ENCODE results near the gene LRRC3.

The LRRC3 gene

GRCh38 chr21:44459712-44460440, 4.6 kb downstream of the LRRC3 start:
- H3K4me3 ChIP-seq (ENCODE audit: low read length) = no peak overlapping the region
- no peak overlapping the region for H3K27ac ChIP-seq (ENCODE audit: low read depth, low read length)
- no peaks in the 10 kb centered on the region for H3K27me3 ChIP-seq (ENCODE audit: control insufficient read depth, insufficient read depth, low read length)
- H3K4me1 ChIP-seq (ENCODE audit: control insufficient read depth, insufficient read depth, low read length) = no peaks in the 10 kb centered on the region
- no peaks in the 10 kb centered on the region for H3K36me3 ChIP-seq (ENCODE audit: control insufficient read depth, insufficient read depth, low read length)
- no peak overlapping the region for H3K9ac ChIP-seq (ENCODE audit: low read length)

GRCh38 chr21:44460441-44460755, 5.1 kb downstream of the LRRC3 start:
- Histone ChIP-seq H3K36me3 (ENCODE audit: control insufficient read depth, insufficient read depth, low read length) (no peaks in the 10 kb centered on the region), H3K4me1 (ENCODE audit: control insufficient read depth, insufficient read depth, low read length) (no peaks in the 10 kb centered on the region), H3K9ac (ENCODE audit: low read length) (no peak overlapping the region), H3K4me3 (ENCODE audit: low read length) (no peak overlapping the region), H3K27ac (ENCODE audit: low read depth, low read length) (no peak overlapping the region), H3K27me3 (ENCODE audit: control insufficient read depth, insufficient read depth, low read length) (no peaks in the 10 kb centered on the region)

GRCh38 chr21:44461005-44461404, 5.7 kb downstream of the LRRC3 start:
- Histone ChIP-seq H3K4me1 (ENCODE audit: control insufficient read depth, insufficient read depth, low read length) (no peaks in the 10 kb centered on the region), H3K4me3 (ENCODE audit: low read length) (no peak overlapping the region), H3K9ac (ENCODE audit: low read length) (no peak overlapping the region), H3K36me3 (ENCODE audit: control insufficient read depth, insufficient read depth, low read length) (no peaks in the 10 kb centered on the region), H3K27ac (ENCODE audit: low read depth, low read length) (no peak overlapping the region), H3K27me3 (ENCODE audit: control insufficient read depth, insufficient read depth, low read length) (no peaks in the 10 kb centered on the region)

DNA sequence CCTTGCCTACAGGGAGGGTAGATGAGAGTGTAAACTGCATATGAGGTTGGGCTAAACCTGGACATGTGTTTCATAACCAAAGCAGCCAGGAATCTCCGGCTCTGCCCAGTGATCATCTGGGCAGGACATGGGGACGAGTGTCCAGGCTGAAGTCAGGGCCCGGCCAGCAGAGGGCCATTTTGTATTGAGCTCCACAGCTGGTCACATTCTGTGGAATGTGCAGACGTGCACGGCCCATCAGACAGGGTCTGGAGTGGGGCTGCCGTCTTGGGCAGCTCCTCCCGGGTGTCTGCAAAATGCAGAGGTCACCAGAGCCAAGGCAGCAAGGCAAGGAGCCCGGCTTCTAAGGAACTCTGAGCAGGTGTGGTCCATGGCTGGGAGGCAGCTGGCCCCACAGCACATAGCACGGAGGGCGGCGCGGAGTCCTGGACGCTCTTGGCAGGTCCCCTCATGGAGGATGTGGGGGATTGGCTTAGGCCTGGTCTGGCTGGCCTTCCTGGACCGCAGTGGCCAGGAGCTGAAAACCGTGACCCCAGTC, 6.2 kb downstream of the LRRC3 start:
- H3K27me3 ChIP-seq (ENCODE audit: control insufficient read depth, insufficient read depth, low read length) = no peaks in the 10 kb centered on the region
- H3K4me3 ChIP-seq (ENCODE audit: low read length) = no peak overlapping the region
- H3K9ac ChIP-seq (ENCODE audit: low read length) = no peak overlapping the region
- no peak overlapping the region for H3K27ac ChIP-seq (ENCODE audit: low read depth, low read length)
- no peaks in the 10 kb centered on the region for H3K4me1 ChIP-seq (ENCODE audit: control insufficient read depth, insufficient read depth, low read length)
- H3K36me3 ChIP-seq (ENCODE audit: control insufficient read depth, insufficient read depth, low read length) = no peaks in the 10 kb centered on the region

- Histone ChIP-seq H3K27ac (ENCODE audit: low read depth, low read length) (no peak overlapping the region), H3K9ac (ENCODE audit: low read length) (no peak overlapping the region), H3K4me1 (ENCODE audit: control insufficient read depth, insufficient read depth, low read length) (no peaks in the 10 kb centered on the region), H3K36me3 (ENCODE audit: control insufficient read depth, insufficient read depth, low read length) (no peaks in the 10 kb centered on the region), H3K4me3 (ENCODE audit: low read length) (no peak overlapping the region), H3K27me3 (ENCODE audit: control insufficient read depth, insufficient read depth, low read length) (no peaks in the 10 kb centered on the region)
Measured at GRCh38 chr21:44462086-44462833, 7.0 kb downstream of the LRRC3 start.

DNA sequence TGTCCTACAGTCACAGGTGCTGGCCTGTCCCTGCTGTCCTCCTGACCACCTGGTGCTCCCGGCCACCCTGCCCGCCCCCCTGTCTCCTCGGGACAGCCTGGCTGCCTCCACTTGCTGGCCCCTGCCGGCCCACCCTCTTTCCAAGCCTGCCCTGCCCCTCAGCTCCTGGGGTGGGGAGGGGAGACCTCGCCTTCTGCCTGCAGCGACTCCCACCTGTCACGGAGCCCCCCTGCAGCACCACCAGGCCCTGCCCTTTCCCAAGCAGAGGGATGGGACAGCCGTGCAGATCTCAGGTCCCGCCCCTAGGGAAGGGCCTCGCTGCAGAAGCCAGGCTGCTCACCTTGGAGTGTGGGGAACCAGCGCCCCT, 7.5 kb downstream of the LRRC3 start:
- Histone ChIP-seq H3K36me3 (ENCODE audit: control insufficient read depth, insufficient read depth, low read length) (no peaks in the 10 kb centered on the region), H3K4me1 (ENCODE audit: control insufficient read depth, insufficient read depth, low read length) (no peaks in the 10 kb centered on the region), H3K9ac (ENCODE audit: low read length) (no peak overlapping the region), H3K4me3 (ENCODE audit: low read length) (no peak overlapping the region), H3K27ac (ENCODE audit: low read depth, low read length) (no peak overlapping the region), H3K27me3 (ENCODE audit: control insufficient read depth, insufficient read depth, low read length) (no peaks in the 10 kb centered on the region)

DNA sequence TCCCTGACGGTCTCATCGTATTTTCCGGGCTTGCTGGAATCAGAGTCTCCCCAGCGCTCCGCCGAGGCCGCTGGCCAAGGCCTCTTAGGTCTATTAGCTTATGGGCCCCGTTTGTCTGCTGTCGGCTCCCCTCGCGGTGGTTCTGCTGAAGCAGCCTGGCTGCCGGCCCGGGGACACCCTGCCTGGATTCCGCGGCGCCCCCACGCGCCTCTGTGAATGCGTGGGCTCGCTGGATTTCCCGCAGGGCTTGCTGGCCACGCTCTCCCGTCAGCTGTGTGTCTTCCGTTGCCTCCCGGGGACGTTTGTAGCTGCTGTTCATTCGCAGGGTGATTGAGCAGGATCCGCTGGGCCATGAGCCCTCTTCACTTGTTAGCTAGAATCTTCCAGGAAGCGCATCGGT, 8.4 kb downstream of the LRRC3 start:
- Histone ChIP-seq H3K27ac (ENCODE audit: low read depth, low read length) (no peak overlapping the region), H3K9ac (ENCODE audit: low read length) (no peak overlapping the region), H3K36me3 (ENCODE audit: control insufficient read depth, insufficient read depth, low read length) (no peaks in the 10 kb centered on the region), H3K4me3 (ENCODE audit: low read length) (no peak overlapping the region), H3K27me3 (ENCODE audit: control insufficient read depth, insufficient read depth, low read length) (no peaks in the 10 kb centered on the region), H3K4me1 (ENCODE audit: control insufficient read depth, insufficient read depth, low read length) (no peaks in the 10 kb centered on the region)

DNA sequence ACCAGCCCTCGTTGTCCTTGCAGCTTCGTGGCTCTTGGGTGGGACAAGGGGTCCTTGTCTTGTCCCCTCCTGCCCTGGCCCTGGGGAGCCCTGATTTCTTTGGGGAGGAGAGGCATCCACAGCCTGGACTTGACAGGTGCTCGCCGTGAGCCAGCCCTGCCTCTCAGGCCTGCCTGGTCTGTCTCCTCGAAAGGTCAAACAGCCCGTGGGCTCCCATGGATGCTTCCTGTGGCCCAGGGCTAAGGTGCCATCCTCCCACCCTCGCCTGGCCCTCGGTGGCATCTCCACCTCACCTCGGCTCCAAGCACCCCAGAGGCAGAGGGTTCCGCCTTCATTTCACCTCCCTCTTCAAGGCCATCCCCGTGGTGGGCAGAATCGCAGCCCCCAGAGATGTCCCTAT, 9.0 kb downstream of the LRRC3 start:
- H3K4me1 ChIP-seq (ENCODE audit: control insufficient read depth, insufficient read depth, low read length) = no peaks in the 10 kb centered on the region
- H3K9ac ChIP-seq (ENCODE audit: low read length) = no peak overlapping the region
- no peaks in the 10 kb centered on the region for H3K27me3 ChIP-seq (ENCODE audit: control insufficient read depth, insufficient read depth, low read length)
- H3K27ac ChIP-seq (ENCODE audit: low read depth, low read length) = no peak overlapping the region
- H3K36me3 ChIP-seq (ENCODE audit: control insufficient read depth, insufficient read depth, low read length) = no peaks in the 10 kb centered on the region
- H3K4me3 ChIP-seq (ENCODE audit: low read length) = no peak overlapping the region

DNA sequence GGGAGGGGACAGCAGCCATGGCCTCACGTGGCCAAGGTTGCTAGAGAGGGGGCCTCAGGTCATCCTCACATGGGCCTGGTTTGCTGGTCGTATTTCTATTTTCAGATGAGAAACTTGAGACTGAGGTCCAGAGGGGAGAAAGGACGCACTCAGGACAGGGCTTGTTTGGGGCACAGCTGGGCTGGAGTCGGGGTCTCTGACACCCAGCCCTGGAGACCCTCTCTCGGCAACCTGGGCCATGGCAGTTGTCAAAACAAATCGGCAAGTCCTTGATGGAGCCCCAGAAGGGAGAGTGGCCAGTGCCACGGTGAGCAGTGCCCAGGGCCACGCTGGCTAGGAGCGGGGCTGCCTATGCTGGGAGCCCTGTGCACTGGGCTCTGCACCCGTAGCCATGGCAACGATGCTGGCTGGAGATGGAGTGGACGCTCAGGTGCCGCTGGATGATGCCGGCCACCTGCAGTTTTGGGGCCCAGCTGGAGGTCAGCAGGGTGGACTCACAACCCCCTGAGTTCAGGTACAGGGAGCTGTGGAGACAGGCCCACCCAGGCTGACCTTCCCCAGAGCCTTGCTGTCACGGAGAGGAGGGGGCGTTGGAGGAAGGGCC, 11.1 kb downstream of the LRRC3 start:
- Histone ChIP-seq H3K27me3 (ENCODE audit: control insufficient read depth, insufficient read depth, low read length) (no peaks in the 10 kb centered on the region), H3K27ac (ENCODE audit: low read depth, low read length) (no peak overlapping the region), H3K4me3 (ENCODE audit: low read length) (no peak overlapping the region), H3K4me1 (ENCODE audit: control insufficient read depth, insufficient read depth, low read length) (no peaks in the 10 kb centered on the region), H3K36me3 (ENCODE audit: control insufficient read depth, insufficient read depth, low read length) (no peaks in the 10 kb centered on the region), H3K9ac (ENCODE audit: low read length) (no peak overlapping the region)

DNA sequence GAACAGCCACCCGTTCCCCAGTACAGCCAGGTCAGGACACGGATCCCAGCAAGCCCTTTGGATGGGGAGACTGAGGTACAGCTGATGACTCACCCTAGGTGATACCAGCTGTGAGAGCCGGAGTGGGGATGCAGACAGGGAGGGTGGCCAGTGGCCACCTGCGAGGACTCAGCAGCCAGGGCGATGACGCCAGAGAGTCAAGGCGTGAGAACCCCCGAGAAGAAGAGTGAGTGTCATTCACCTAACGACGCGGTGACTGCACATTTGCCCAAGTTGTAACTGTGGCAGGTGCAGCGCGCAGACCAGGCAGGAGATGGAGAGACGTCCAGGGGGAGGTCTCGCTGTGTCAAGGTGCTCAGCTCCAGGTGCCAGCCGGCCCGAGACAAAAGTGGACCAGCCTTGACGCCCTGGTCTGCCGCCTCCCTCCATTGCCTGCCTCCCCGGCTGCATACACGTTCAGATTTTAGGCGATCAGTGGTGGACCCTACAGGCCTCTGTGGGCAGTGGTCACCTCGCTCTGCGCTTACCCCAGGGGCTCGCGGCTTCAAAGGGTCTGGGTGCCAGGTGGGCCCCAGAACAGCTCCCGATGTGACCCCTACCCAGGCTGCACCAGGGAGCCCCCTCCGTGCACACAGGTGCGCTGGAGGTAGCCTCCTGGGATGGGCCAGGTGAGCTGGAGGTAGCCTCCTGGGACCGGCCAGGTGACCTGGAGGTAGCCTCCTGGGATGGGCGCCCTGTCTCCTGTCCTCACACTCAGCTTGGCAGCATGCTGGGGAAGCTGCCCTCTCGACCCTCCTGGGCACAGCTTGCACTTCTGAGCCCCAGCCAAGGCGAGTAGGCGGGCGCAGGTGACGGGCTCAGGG, 11.9 kb downstream of the LRRC3 start:
- Histone ChIP-seq H3K4me1 (ENCODE audit: control insufficient read depth, insufficient read depth, low read length) (no peaks in the 10 kb centered on the region), H3K27me3 (ENCODE audit: control insufficient read depth, insufficient read depth, low read length) (no peaks in the 10 kb centered on the region), H3K9ac (ENCODE audit: low read length) (no peak overlapping the region), H3K36me3 (ENCODE audit: control insufficient read depth, insufficient read depth, low read length) (no peaks in the 10 kb centered on the region), H3K4me3 (ENCODE audit: low read length) (no peak overlapping the region), H3K27ac (ENCODE audit: low read depth, low read length) (no peak overlapping the region)

DNA sequence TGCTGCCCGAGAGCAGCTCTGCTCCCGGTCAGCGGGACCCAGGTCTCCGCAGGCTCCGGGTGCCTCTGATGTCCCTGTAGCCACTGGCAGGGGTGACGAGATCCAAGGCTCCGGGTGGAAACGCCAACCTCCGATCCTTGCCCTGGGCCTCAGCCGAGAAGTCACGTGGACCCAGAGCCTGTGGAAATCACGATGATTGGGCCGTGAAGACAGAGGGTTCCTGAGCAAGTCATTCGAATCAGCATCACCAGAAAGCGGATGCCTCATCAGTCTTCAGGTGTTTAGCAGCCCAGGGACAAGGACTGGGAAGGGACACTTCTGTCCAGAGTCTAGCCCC, 12.5 kb downstream of the LRRC3 start:
- Histone ChIP-seq H3K4me3 (ENCODE audit: low read length) (no peak overlapping the region), H3K27ac (ENCODE audit: low read depth, low read length) (no peak overlapping the region), H3K27me3 (ENCODE audit: control insufficient read depth, insufficient read depth, low read length) (no peaks in the 10 kb centered on the region), H3K4me1 (ENCODE audit: control insufficient read depth, insufficient read depth, low read length) (no peaks in the 10 kb centered on the region), H3K36me3 (ENCODE audit: control insufficient read depth, insufficient read depth, low read length) (no peaks in the 10 kb centered on the region), H3K9ac (ENCODE audit: low read length) (no peak overlapping the region)

GRCh38 chr21:44471341-44471740, 16.0 kb downstream of the LRRC3 start:
- Histone ChIP-seq H3K27ac (ENCODE audit: low read depth, low read length) (no peak overlapping the region), H3K4me1 (ENCODE audit: control insufficient read depth, insufficient read depth, low read length) (no peaks in the 10 kb centered on the region), H3K27me3 (ENCODE audit: control insufficient read depth, insufficient read depth, low read length) (no peaks in the 10 kb centered on the region), H3K36me3 (ENCODE audit: control insufficient read depth, insufficient read depth, low read length) (no peaks in the 10 kb centered on the region), H3K9ac (ENCODE audit: low read length) (no peak overlapping the region), H3K4me3 (ENCODE audit: low read length) (no peak overlapping the region)

Data from rectal smooth muscle tissue (tissue), 1 donor.